OCI-LY3 (cell line): ENCODE data around the gene FCN1.

Source experiments
- H2AFZ ChIP-seq: fragments of 200-600, 300-600 bp; shearing (Covaris generic); 2 replicates; pipeline ENCODE4 v1.6.0; 2014; ENCODE audit warnings: antibody characterized with exemption, low read depth, low read length
- H3K27ac ChIP-seq: fragments of 200-600, 300-600 bp; sonication (generic); 2 replicates; pipeline ENCODE4 v1.5.1; 2014; ENCODE audit warnings: mild to moderate bottlenecking, low read length, moderate library complexity, mixed read lengths
- H3K27me3 ChIP-seq: fragments of 200-600, 300-600 bp; sonication (generic); 2 replicates; pipeline ENCODE4 v1.6.1; 2014; ENCODE audit warnings: low read depth, low read length, mixed read lengths
- H3K36me3 ChIP-seq: fragments of 200-600, 300-600 bp; sonication (generic); replicated peaks from 2 replicates; pipeline ENCODE3; 2014; ENCODE audit warnings: low read depth, low read length, mixed read lengths
- H3K4me1 ChIP-seq: fragments of 300-600, 200-600 bp; sonication (generic); 2 replicates; pipeline ENCODE4 v1.6.1; 2014; ENCODE audit warnings: low read length, mixed read lengths
- H3K4me2 ChIP-seq: fragments of 200-600, 300-600 bp; sonication (generic); 2 replicates; pipeline ENCODE4 v1.6.1; 2014; ENCODE audit warnings: low read length, mixed read lengths
- H3K4me3 ChIP-seq: fragments of 300-600, 200-600 bp; sonication (generic); 2 replicates; pipeline ENCODE4 v1.5.1; 2014; ENCODE audit warnings: antibody characterized with exemption, mild to moderate bottlenecking, low read length, moderate library complexity
- H3K79me2 ChIP-seq: fragments of 300-600, 200-600 bp; shearing (Covaris generic); 2 replicates; pipeline ENCODE4 v1.6.1; 2014; ENCODE audit warnings: mild to moderate bottlenecking, low read length, mixed read lengths
- H3K9ac ChIP-seq: fragments of 300-600, 200-600 bp; shearing (Covaris generic); 2 replicates; pipeline ENCODE4 v1.6.0; 2014; ENCODE audit warnings: mild to moderate bottlenecking, low read length, moderate library complexity
- H3K9me3 ChIP-seq: fragments of 200-600, 300-600 bp; shearing (Covaris generic); 2 replicates; pipeline ENCODE4 v1.6.1; 2014; ENCODE audit warnings: low read length, mixed read lengths; ENCODE audit not compliant: insufficient read depth
- H4K20me1 ChIP-seq: fragments of 200-600, 300-600 bp; sonication (generic); 2 replicates; pipeline ENCODE4 v1.6.1; 2016; ENCODE audit warnings: low read length, mixed read lengths; ENCODE audit not compliant: insufficient read depth
- EZH2phosphoT487 ChIP-seq: fragments of 200-600 bp; shearing (Covaris generic); IDR thresholded peaks from 2 replicates; pipeline ENCODE4 v1.6.1; 2018; ENCODE audit warnings: antibody characterized with exemption, mixed run types, low read depth
- TF ChIP-seq, protein P1 (sequence below): fragments of 200-600, 300-600 bp; sonication (generic); IDR thresholded peaks from 2 replicates; pipeline ENCODE4 v1.5.1; 2014; ENCODE audit warnings: antibody characterized with exemption, low read length, low read depth

The FCN1 gene

DNA sequence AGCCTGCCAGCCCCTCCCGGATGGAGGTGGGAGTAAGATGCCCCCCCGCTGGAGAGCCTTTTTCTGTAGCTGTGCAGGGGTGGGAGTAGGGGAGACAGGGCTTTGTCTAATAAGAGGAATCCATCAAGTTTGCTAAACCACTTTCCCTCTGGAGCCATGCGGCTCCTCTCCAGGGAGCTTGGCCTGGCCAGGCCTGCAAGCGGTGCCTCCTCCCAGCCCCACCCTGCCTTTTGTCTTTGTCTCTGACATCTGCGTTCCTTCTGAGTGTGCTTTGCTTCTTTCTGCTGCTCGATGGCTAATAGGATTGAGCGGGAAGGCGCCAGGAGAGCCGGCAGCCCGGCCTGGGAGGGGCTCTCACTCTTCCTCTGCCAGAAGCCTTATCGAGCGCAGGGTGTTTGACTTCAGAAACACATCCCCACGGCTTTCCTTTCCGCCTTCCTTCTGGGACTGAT, 26.7 kb upstream of the FCN1 start:
- no peaks in the 10 kb centered on the region for H3K36me3 ChIP-seq
- H3K27ac ChIP-seq: no peak overlapping the region
- no peaks in the 10 kb centered on the region for H3K79me2 ChIP-seq
- no peaks in the 10 kb centered on the region for H3K27me3 ChIP-seq
- H3K4me2 ChIP-seq: no peak overlapping the region
- H3K9ac ChIP-seq: no peak overlapping the region
- H3K4me3 ChIP-seq: no peak overlapping the region
- H3K9me3 ChIP-seq: no peaks in the 10 kb centered on the region
- no peaks in the 10 kb centered on the region for H4K20me1 ChIP-seq
- TF ChIP-seq, protein P1, sequence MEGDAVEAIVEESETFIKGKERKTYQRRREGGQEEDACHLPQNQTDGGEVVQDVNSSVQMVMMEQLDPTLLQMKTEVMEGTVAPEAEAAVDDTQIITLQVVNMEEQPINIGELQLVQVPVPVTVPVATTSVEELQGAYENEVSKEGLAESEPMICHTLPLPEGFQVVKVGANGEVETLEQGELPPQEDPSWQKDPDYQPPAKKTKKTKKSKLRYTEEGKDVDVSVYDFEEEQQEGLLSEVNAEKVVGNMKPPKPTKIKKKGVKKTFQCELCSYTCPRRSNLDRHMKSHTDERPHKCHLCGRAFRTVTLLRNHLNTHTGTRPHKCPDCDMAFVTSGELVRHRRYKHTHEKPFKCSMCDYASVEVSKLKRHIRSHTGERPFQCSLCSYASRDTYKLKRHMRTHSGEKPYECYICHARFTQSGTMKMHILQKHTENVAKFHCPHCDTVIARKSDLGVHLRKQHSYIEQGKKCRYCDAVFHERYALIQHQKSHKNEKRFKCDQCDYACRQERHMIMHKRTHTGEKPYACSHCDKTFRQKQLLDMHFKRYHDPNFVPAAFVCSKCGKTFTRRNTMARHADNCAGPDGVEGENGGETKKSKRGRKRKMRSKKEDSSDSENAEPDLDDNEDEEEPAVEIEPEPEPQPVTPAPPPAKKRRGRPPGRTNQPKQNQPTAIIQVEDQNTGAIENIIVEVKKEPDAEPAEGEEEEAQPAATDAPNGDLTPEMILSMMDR: no peak
- no peak for TF ChIP-seq EZH2phosphoT487
- no peak overlapping the region for H2AFZ ChIP-seq
- no peaks in the 10 kb centered on the region for H3K4me1 ChIP-seq

DNA sequence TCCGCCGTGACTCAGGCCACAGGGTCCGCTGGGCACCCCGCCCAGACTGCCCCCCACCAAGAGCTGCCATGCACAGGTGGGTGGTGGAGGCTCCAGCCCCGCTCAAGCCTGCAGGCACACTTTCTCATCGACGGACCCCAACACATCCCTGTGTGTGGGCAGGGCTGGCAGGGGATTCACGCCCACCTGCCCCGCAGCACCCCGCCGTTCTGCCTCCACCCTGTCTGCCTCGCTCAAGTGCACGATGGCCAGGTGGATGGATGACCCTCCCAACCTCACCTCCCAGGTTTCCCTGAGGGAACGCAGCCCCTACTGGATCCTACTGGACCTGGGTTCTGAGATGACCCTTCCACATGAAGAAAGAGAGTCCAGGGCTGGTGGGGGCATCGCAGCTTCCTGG, 26.1 kb upstream of the FCN1 start:
- H3K27me3 ChIP-seq: no peaks in the 10 kb centered on the region
- no peak overlapping the region for H3K4me2 ChIP-seq
- H3K9me3 ChIP-seq: no peaks in the 10 kb centered on the region
- no peaks in the 10 kb centered on the region for H3K36me3 ChIP-seq
- H3K9ac ChIP-seq: no peak overlapping the region
- no peak overlapping the region for H3K27ac ChIP-seq
- H4K20me1 ChIP-seq: no peaks in the 10 kb centered on the region
- H3K4me1 ChIP-seq: no peaks in the 10 kb centered on the region
- no peak overlapping the region for H2AFZ ChIP-seq
- no peak overlapping the region for H3K4me3 ChIP-seq
- H3K79me2 ChIP-seq: no peaks in the 10 kb centered on the region
- TF ChIP-seq, protein P1: no peak
- TF ChIP-seq EZH2phosphoT487: no peak

DNA sequence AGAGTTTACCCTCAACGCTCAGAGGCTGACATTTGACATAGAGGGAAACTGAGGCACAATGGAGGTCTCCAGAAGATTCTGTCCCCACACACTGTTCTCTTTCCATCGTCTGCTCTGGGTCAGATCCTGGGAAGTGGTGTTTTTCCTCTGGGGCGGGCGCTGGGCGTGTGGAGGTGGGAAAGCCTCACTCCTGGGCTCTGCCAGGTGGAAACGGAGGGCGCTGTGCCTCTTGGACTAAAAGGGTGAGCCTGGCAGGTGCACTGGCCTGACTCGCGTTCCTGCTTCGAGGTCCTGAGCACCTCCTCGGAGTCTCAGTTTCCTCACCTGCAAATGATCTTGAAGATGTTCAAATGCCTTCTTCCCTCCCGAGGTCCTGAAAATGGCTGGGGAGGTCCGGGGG, 25.7 kb upstream of the FCN1 start:
- no peaks in the 10 kb centered on the region for H3K79me2 ChIP-seq
- no peaks in the 10 kb centered on the region for H3K27me3 ChIP-seq
- H3K36me3 ChIP-seq: no peaks in the 10 kb centered on the region
- H4K20me1 ChIP-seq: no peaks in the 10 kb centered on the region
- no peak overlapping the region for H3K9ac ChIP-seq
- peaks cover 3% of the 10 kb centered on the region for H3K4me1 ChIP-seq
- H3K27ac ChIP-seq: no peak overlapping the region
- no peak overlapping the region for H3K4me2 ChIP-seq
- no peak overlapping the region for H2AFZ ChIP-seq
- TF ChIP-seq, protein P1: no peak
- TF ChIP-seq EZH2phosphoT487: no peak
- no peak overlapping the region for H3K4me3 ChIP-seq
- H3K9me3 ChIP-seq: no peaks in the 10 kb centered on the region

DNA sequence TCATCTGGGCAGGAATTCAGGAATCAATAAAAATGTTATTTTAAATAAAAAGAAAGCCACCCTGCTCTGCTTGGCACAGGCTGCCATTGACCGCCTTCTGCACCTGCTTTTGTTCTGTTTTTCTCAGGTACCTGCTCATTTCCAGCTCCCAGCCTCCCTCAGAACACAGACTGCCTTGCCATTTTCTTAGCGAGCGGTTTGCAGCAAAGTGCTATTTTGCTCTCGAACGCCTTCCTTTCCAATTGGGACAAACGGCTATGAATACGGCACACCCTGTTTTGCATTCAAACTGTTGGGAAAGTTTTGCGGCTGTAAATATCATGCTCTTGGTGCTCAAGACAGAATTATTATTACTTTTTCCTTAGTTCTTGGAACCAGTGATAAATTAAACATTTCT, 25.1 kb upstream of the FCN1 start:
- no peaks in the 10 kb centered on the region for H3K27me3 ChIP-seq
- no peaks in the 10 kb centered on the region for H3K36me3 ChIP-seq
- no peak overlapping the region for H3K9ac ChIP-seq
- peaks cover 9% of the 10 kb centered on the region for H3K4me1 ChIP-seq
- H3K4me2 ChIP-seq: no peak overlapping the region
- no peak overlapping the region for H2AFZ ChIP-seq
- no peak overlapping the region for H3K4me3 ChIP-seq
- no peaks in the 10 kb centered on the region for H4K20me1 ChIP-seq
- H3K79me2 ChIP-seq: no peaks in the 10 kb centered on the region
- TF ChIP-seq EZH2phosphoT487: no peak
- TF ChIP-seq, protein P1: no peak
- no peak overlapping the region for H3K27ac ChIP-seq
- no peaks in the 10 kb centered on the region for H3K9me3 ChIP-seq
